Ascending aorta (tissue), 2 donors: ENCODE results near the gene RBM6. TPM values are rescaled to one million over a fixed set of nuclear protein-coding genes. Genes with fewer than 3 reads are reported as not detected.
"Not testable (repeated sequence)": the region's sequence is repeated elsewhere in the genome, so short reads cannot be mapped to it uniquely, and the experiment has no call there.

Source experiments
- DNase-seq, 2 donors: peaks; one replicate each; pipeline ENCODE4 v3.0.0-alpha.2; 2019; ENCODE audit warnings: low spot score in 2 of 2
- H3K27ac ChIP-seq, 2 donors: fragments of 200-600 bp; sonication (generic); one replicate each; pipeline ENCODE4 v1.5.1; 2016 to 2017; ENCODE audit warnings: mild to moderate bottlenecking in 1 of 2
- H3K27me3 ChIP-seq: fragments of 200-600 bp; sonication (generic); one replicate; pipeline ENCODE4 v1.5.1; 2017
- H3K36me3 ChIP-seq, 2 donors: fragments of 200-600 bp; sonication (generic); one replicate each; pipeline ENCODE4 v1.5.1; 2016
- H3K4me1 ChIP-seq, 2 donors: fragments of 200-600 bp; sonication (generic); one replicate each; pipeline ENCODE4 v1.5.1; 2016 to 2017; ENCODE audit warnings: mild to moderate bottlenecking in 1 of 2
- H3K4me3 ChIP-seq, 2 donors: fragments of 200-600 bp; sonication (generic); one replicate each; pipeline ENCODE4 v1.5.1; 2016 to 2017; ENCODE audit warnings: mild to moderate bottlenecking in 1 of 2
- H3K9me3 ChIP-seq, 2 donors: fragments of 200-600 bp; sonication (generic); one replicate each; pipeline ENCODE4 v1.5.1; 2016
- intact Hi-C: fragments of 100-400 bp; cut with DNase I; formaldehyde crosslinking; loops from one replicate; pipeline ENCODE4 v1.15.1; 2023
- total RNA-seq: library from RNA; depleted of rRNA; stranded (reverse); fragments of >200 nt; gene quantifications from one replicate; pipeline ENCODE4 v1.1.0, GENCODE V29; 2016
- TF ChIP-seq, protein P1 (sequence below), 3 experiments: fragments of 200-600 bp in 2 of 3; fragments of 450-650 bp in 1 of 3; sonication (generic) in 2 of 3; IDR thresholded peaks; one replicate each; pipeline ENCODE4 v1.5.1; 2016 to 2019; ENCODE audit warnings: antibody characterized with exemption in 3 of 3, mild to moderate bottlenecking in 1 of 3, moderate library complexity in 1 of 3

Gene RBM6
- total RNA-seq, 1 donor from 2014 or later = 84.7 TPM

DNA sequence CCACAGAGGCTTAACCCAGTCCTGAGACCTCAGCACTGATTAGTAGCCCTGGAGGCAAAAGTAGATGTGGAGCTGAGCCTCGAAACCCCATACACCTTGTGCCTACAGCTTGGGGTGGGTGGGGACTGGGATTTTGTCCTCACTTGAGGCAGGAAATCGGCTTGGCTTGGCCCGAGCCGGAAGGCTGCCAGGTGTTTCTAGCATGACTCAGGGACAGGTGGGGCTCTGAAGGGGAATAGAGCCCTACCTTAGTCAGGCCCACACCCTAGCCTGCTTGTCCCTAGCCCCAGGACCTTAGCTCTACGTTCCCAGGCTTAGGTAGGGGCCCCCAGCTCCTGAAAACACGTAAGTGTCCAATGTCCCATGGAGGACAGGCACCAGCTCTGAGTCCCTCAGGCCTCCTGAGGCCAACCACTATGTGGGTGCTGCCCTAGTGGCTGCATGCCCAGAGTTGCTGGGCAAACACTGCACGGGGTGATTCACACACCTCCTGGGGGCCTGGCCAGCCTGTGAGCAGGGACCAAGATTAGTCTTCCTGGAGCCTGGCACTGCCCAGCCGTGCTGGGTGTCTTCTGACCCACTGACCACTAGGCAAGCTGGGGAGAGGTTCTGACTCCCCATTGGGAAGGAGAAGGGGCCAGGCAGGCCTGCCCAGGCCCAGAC, 39.3 kb upstream of the RBM6 start:
- Histone ChIP-seq H3K4me1 (peaks cover 0 to 16% of the 10 kb centered on the region in 2 donors), H3K27ac (peak overlapping the region; percentile 59 to 69)
- intact Hi-C loops = no loop called here

DNA sequence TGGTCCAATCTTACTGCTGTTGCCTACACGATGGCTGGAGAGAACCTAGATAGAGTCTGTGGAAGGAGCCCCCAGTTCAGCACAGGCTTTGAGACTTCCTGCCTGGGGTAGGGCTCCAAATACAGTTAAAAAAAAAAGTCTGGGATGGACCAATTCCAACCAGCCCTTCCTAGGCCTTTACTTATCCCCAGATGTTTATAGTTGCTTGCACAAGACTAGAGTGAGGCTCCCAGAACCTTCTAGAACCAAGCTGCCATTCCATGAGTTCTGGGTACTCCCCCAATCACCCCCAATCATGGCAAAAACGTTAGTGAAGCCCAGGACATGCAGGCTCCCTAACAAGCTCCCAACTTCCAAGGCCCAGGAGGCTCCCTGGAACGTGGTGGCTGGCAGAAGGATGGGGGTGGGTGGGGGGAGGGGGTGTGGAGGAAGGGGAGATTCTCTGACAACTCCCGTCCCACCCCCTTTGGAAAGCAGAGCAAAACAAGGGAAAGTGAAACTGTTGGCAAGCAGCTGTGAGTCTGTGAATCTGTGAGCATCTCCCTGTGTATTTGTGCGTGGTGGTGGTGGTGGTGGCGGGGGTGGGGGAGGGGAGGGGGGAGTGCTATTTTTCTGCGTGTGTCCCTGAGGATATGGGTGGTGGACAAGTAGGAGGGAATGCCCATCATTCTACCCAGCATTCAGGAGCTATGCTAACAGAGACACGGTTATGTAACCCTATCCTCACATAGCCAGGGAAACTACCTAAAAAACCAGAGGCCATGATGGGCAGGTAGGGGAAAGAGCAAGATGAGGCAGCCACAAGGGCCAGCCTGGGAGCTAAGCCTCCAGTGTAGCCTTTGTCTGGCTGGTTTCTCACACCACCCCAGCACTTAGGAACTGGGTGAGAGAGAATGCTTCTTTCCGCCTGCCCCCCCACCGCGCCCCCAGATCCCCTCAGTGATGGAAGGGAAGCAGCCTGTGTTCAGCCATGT, 38.3 kb upstream of the RBM6 start:
- DNase-seq = no peak
- no peaks in the 10 kb centered on the region for H3K27me3 ChIP-seq
- H3K4me3 ChIP-seq = no peak overlapping the region
- H3K36me3 ChIP-seq = no peaks in the 10 kb centered on the region
- H3K9me3 ChIP-seq = no peaks in the 10 kb centered on the region
- peak overlapping the region; percentile 59 to 69 for H3K27ac ChIP-seq
- H3K4me1 ChIP-seq = peaks cover 0 to 24% of the 10 kb centered on the region in 2 donors
- TF ChIP-seq, protein P1, sequence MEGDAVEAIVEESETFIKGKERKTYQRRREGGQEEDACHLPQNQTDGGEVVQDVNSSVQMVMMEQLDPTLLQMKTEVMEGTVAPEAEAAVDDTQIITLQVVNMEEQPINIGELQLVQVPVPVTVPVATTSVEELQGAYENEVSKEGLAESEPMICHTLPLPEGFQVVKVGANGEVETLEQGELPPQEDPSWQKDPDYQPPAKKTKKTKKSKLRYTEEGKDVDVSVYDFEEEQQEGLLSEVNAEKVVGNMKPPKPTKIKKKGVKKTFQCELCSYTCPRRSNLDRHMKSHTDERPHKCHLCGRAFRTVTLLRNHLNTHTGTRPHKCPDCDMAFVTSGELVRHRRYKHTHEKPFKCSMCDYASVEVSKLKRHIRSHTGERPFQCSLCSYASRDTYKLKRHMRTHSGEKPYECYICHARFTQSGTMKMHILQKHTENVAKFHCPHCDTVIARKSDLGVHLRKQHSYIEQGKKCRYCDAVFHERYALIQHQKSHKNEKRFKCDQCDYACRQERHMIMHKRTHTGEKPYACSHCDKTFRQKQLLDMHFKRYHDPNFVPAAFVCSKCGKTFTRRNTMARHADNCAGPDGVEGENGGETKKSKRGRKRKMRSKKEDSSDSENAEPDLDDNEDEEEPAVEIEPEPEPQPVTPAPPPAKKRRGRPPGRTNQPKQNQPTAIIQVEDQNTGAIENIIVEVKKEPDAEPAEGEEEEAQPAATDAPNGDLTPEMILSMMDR (IDR thresholded peaks at IDR 0.05) = no peak
- intact Hi-C loops = no loop called here

More for the DNA sequence above, 39.3 kb upstream of the RBM6 start:
- Histone ChIP-seq H3K36me3 (peaks cover 0 to 2% of the 10 kb centered on the region in 2 donors), H3K4me3 (no peak overlapping the region), H3K9me3 (no peaks in the 10 kb centered on the region), H3K27me3 (no peaks in the 10 kb centered on the region)
- DNase-seq = peak; percentile 24 to 79
- TF ChIP-seq, protein P1 (IDR thresholded peaks at IDR 0.05) = no peak

DNA sequence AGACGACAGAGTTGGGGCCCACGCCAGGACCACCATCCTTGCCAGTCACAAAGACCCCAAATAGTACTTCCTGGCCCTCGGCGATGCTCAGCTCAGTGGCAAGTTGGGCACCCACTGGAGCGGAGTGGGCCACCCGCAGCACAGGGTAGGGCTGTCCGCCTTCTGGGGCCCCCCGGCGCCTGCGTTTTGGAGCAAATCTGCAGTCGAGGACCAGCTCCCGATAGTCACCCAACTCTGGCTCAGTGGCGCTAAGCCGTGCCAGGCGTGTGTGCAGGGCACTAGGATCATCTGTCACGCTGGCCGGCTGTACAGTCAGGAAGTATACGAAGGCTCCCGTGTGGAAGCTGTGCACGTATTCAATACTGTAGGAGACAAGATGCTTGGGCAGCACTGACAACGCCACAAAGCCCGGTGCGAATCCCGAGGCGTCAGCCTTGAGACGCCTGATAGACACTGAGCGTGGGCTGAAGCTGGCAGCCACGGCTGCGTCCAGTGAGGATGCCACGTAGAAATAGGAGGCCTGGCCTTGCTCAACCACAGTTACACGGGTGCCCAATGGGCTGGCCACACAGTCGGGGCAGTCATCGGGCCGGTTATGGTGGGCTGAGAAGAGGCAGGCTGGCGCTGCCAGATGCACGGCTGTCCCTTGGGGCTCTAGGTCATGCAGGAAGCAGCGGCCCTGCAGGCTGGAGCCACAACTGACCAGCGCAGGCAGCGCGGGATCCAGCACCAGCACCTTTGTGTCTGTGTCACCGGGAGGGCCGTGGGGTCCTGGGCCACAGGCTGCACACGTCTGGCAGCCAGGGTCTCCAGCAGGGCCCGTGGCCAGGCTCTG, 37.2 kb upstream of the RBM6 start:
- Histone ChIP-seq H3K27ac (no peak overlapping the region), H3K4me1 (peaks cover 0 to 25% of the 10 kb centered on the region in 2 donors), H3K4me3 (no peak overlapping the region), H3K9me3 (no peaks in the 10 kb centered on the region), H3K27me3 (no peaks in the 10 kb centered on the region), H3K36me3 (no peaks in the 10 kb centered on the region)
- TF ChIP-seq, protein P1 (IDR thresholded peaks at IDR 0.05) = no peak
- intact Hi-C loops = no loop called here
- no peak for DNase-seq

DNA sequence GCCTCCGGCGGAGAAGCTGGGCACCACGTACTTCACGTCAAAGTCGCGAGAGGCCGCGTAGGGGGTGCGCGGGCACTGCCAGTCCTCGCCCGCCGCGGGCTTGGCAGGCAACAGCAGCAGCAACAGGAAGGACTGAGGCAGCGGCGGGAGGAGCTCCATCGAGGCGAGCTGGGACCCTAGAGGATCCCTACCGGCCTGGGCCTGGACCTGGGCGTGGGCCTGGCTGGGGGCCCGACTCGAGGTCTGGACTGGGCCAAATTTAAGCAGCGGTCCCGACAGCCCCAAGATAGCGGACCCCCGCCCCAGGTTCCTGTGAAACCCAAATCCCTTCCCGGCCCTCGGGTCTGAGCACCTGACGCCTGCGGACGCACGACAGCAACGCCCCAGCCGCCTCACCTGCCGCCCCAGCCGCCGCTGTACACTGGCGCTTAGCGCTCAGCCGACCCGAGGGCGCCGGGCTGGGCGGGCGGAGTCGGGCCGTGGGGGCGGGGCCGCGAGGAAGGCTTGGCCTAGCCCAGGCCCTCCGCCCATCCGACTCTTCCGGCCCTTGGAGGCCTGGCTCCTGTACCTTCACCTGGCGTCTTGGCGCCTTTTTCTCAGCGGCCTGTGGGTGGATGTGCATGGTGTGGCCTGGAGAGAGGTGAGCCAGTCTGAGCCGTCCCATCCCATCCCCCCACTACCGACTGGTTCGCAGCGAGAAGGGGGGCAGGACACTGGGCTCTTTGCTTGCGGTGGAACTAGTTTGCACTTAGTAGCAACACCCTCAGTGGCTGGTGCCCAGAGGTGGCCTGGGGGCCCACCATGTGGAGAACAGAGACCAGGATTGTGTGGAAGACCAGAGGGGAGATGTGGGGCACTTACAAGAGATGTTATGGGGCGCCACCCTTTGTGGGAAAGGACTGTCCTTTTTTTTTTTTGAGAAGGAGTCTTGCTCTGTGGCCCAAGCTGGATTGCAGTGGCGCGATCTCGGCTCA, 36.2 kb upstream of the RBM6 start, which contains the start of gene MST1R:
Gene MST1R, minus strand, starts transcription at position 423 of the 974 bp plus-strand sequence. Its CDS starts 264 bp downstream, at position 159.
- H3K36me3 ChIP-seq = peaks cover 0 to under 1% of the 10 kb centered on the region in 2 donors
- DNase-seq = peak; percentile 17 to 69
- H3K4me3 ChIP-seq = peak within 1 kb of the TSS; percentile 11 to 45
- no peaks in the 10 kb centered on the region for H3K27me3 ChIP-seq
- H3K27ac ChIP-seq = no peak within 1 kb of the TSS
- H3K4me1 ChIP-seq = peaks cover 0 to 25% of the 10 kb centered on the region in 2 donors
- H3K9me3 ChIP-seq = no peaks in the 10 kb centered on the region
- TF ChIP-seq, protein P1 (IDR thresholded peaks at IDR 0.05) = no peak
- intact Hi-C loops = no loop called here

DNA sequence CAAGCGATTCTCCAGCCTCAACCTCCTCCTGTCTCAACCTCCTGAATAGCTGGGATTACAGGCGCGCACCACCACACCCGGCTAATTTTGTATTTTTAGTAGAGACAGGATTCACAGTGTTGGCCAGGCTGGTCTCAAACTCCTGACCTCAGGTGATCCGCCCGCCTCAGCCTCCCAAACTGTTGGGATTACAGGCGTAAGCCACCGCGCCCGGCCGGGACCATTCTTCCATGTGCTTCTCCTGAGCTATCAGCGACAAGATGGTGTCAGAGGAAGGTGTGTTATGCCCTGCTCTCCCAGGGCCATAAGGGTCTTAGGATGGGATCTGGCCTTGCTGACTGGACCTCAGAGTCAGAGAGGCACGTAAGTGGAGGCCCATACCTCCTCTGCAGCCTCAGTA, 35.5 kb upstream of the RBM6 start:
- H3K27ac ChIP-seq, H3K36me3 ChIP-seq, intact Hi-C loops, H3K4me3 ChIP-seq, DNase-seq, H3K27me3 ChIP-seq, H3K9me3 ChIP-seq: not testable (repeated sequence)
- peaks cover 0 to 25% of the 10 kb centered on the region in 2 donors for H3K4me1 ChIP-seq
